SK-N-MC (cell line): Measurements from ENCODE around the gene LRRFIP2.

ENCODE experiments used
- EZH2 ChIP-seq: fragments of 200-600 bp; sonication (generic); IDR thresholded peaks from one replicate; pipeline ENCODE4 v1.6.1; 2017; ENCODE audit warnings: antibody characterized with exemption
- FOXP2 ChIP-seq: optimal IDR thresholded peaks from 2 replicates; pipeline ENCODE3; 2011; ENCODE audit warnings: mild to moderate bottlenecking, moderate library complexity; ENCODE audit not compliant: insufficient read depth; ENCODE audit errors: extremely low read length, control extremely low read depth
- POLR2AphosphoS5 ChIP-seq: IDR thresholded peaks from 2 replicates; pipeline ENCODE4 v1.6.1; 2012; ENCODE audit warnings: mild to moderate bottlenecking, low read depth, low read length, borderline replicate concordance

GRCh38 chr3:37182816-37183215 is 8.4 kb upstream of the LRRFIP2 start:
- TF ChIP-seq FOXP2 (no peak), EZH2 (no peak), POLR2AphosphoS5 (no peak)
